K562 (cell line): ENCODE data around the gene PCNX2. TPM values are rescaled to one million over a fixed set of nuclear protein-coding genes. Genes with fewer than 3 reads are reported as not detected.

Source experiments
- ATAC-seq: fragments of 200-7000 bp; cut with Tn5 transposase; 3 replicates; pipeline ENCODE4 v1.9.1; 2020; ENCODE audit warnings: moderate library complexity
- BruUV-seq: library from RNA; stranded (reverse); fragments of 400-500 nt; replicated peaks from 2 replicates; lab custom pipeline; 2021; lab: Mats Ljungman, UMichigan
- CTCF ChIA-PET: fragments of 300-600 bp; formaldehyde crosslinking; extraction: SDS; loops from one replicate; lab custom pipeline; 2021; ENCODE audit warnings: low intra/inter-chr PET ratio; lab: Yijun Ruan, JAX
- POLR2A ChIA-PET: fragments of 300-600, 350-650 bp; sonication (Branson Sonifier 250); formaldehyde crosslinking; extraction: SDS; loops from one replicate; lab custom pipeline; 2021; ENCODE audit warnings: antibody characterized with exemption, inconsistent platforms; lab: Yijun Ruan, JAX
- DNase-seq, 4 experiments: peaks; one replicate each; pipeline versions ENCODE4 v3.0.0 to v3.0.0-alpha.2; 2011 to 2018; ENCODE audit warnings: low spot score in 3 of 4, mixed read lengths in 3 of 4; ENCODE audit errors: extremely low read depth in 1 of 4
- FAIRE-seq: peaks from 2 replicates; lab custom pipeline; 2011; peaks lifted over from hg19 to GRCh38; lab: Jason Lieb, UNC
- H2AFZ ChIP-seq: 2 replicates; pipeline ENCODE4 v1.6.0; 2011; ENCODE audit warnings: low read depth, low read length, control low read depth, inconsistent platforms
- H3K27ac ChIP-seq: fragments of 200-600 bp; 3 replicates; pipeline ENCODE4 v1.8.0; 2011; ENCODE audit warnings: low read depth, mild to moderate bottlenecking, control low read depth, inconsistent platforms, low read length, moderate library complexity, mixed read lengths; ENCODE audit errors: extremely low read depth
- H3K27me3 ChIP-seq, 2 experiments: fragments of 300-600 bp in 1 of 2; 2 replicates in 1 of 2; 3 replicates in 1 of 2; pipeline versions ENCODE4 v1.6.0 to v1.8.0; 2011; ENCODE audit warnings: inconsistent platforms in 2 of 2, low read length in 2 of 2, mild to moderate bottlenecking in 1 of 2, mixed read lengths in 1 of 2, moderate library complexity in 1 of 2; ENCODE audit not compliant: control insufficient read depth in 2 of 2, insufficient read depth in 2 of 2
- H3K36me3 ChIP-seq: fragments of 300-600 bp; 3 replicates; pipeline ENCODE4 v1.8.0; 2011; ENCODE audit warnings: mild to moderate bottlenecking, low read length, inconsistent platforms; ENCODE audit not compliant: control insufficient read depth, insufficient read depth
- H3K4me1 ChIP-seq, 2 experiments: fragments of 200-600 bp in 1 of 2; replicated peaks in 1 of 2; 2 replicates in 1 of 2; 3 replicates in 1 of 2; pipeline versions ENCODE4 v1.5.1 to v1.8.0; 2011; ENCODE audit warnings: inconsistent platforms in 2 of 2, low read length in 2 of 2, mild to moderate bottlenecking in 1 of 2, mixed read lengths in 1 of 2, moderate library complexity in 1 of 2; ENCODE audit not compliant: control insufficient read depth in 2 of 2, insufficient read depth in 2 of 2
- H3K4me2 ChIP-seq: 2 replicates; pipeline ENCODE4 v1.6.1; 2011; ENCODE audit warnings: low read length, control low read depth, inconsistent platforms, mixed read lengths; ENCODE audit not compliant: insufficient read depth
- H3K4me3 ChIP-seq: fragments of 200-600 bp; sonication (generic), shearing (Covaris generic); 2 replicates; pipeline ENCODE4 v1.5.1; 2016; ENCODE audit warnings: control low read depth, inconsistent platforms
- H3K79me2 ChIP-seq: fragments of 200-600 bp; 3 replicates; pipeline ENCODE4 v1.8.0; 2011; ENCODE audit warnings: low read length, inconsistent platforms; ENCODE audit not compliant: control insufficient read depth, insufficient read depth
- H3K9ac ChIP-seq, 2 experiments: 2 replicates each; pipeline versions ENCODE4 v1.6.0 to v1.6.1; 2011; ENCODE audit warnings: low read depth in 2 of 2, low read length in 2 of 2, control low read depth in 1 of 2, inconsistent platforms in 1 of 2, mild to moderate bottlenecking in 1 of 2, mixed read lengths in 1 of 2; ENCODE audit not compliant: insufficient read depth in 1 of 2
- H3K9me1 ChIP-seq: one replicate; pipeline ENCODE4 v1.6.0; 2011; ENCODE audit warnings: inconsistent platforms, mild to moderate bottlenecking, low read length, moderate library complexity; ENCODE audit not compliant: control insufficient read depth, insufficient read depth
- H3K9me3 ChIP-seq: replicated peaks from 2 replicates; pipeline ENCODE4 v1.5.1; 2011; ENCODE audit warnings: low read depth, low read length, inconsistent platforms; ENCODE audit not compliant: control insufficient read depth, insufficient read depth
- H4K20me1 ChIP-seq: replicated peaks from 2 replicates; pipeline ENCODE4 v1.6.1; 2011; ENCODE audit warnings: low read length, inconsistent platforms, mixed read lengths; ENCODE audit not compliant: control insufficient read depth, insufficient read depth
- ATF7 ChIP-seq: fragments of 450-650 bp; IDR thresholded peaks from 2 replicates; pipeline ENCODE4 v1.7.1; 2014; ENCODE audit warnings: mild to moderate bottlenecking, moderate library complexity
- CREM ChIP-seq: IDR thresholded peaks from 2 replicates; pipeline ENCODE4 v1.6.1; 2014; ENCODE audit warnings: antibody characterized with exemption, low read depth
- NR4A1 ChIP-seq, 2 experiments: fragments of 250-450 bp in 1 of 2; fragments of 450-650 bp in 1 of 2; sonication (Bioruptor Pico) in 1 of 2; IDR thresholded peaks; 2 replicates each; pipeline versions ENCODE4 v1.4.0 to v1.6.1; 2016 to 2020; ENCODE audit warnings: mild to moderate bottlenecking in 2 of 2, missing compliant biosample characterization in 1 of 2, missing genetic modification characterization in 1 of 2, moderate library complexity in 1 of 2
- WGBS: fragments of 100-300 bp; shearing (Covaris generic); methylation state at CpG from one replicate; pipeline ENCODE4 v1.1.6; 2016; ENCODE audit warnings: low coverage, mixed read lengths; ENCODE audit not compliant: insufficient coverage; ENCODE audit errors: missing lambda C conversion rate; 5-methylcytosine and 5-hydroxymethylcytosine counted together
- in situ Hi-C: fragments of 300-500 bp; cut with MboI; formaldehyde crosslinking; loops from 4 replicates; pipeline ENCODE4 v1.15.0; 2018; ENCODE audit warnings: inconsistent platforms, mixed read lengths
- intact Hi-C: fragments of 100-400 bp; cut with micrococcal nuclease; formaldehyde crosslinking; loops from 2 replicates; pipeline ENCODE4 v1.14.2; 2022
- polyA plus RNA-seq, 8 experiments: library from polyadenylated mRNA; depleted of rRNA in 4 of 8; stranded (reverse) in 5 of 8; unstranded in 3 of 8; fragments of >200 nt; fragmentation: Nextera tagmentation in 2 of 8; fragmentation: Illumina TruSeq in 1 of 8; extraction: Ambion mirVana in 2 of 8; extraction: Trizol in 1 of 8; gene quantifications; 2 replicates each; pipeline versions ENCODE4 v1.2.1 to v1.2.3, GENCODE V29; 2011 to 2014; ENCODE audit warnings: inconsistent platforms in 1 of 8, missing spikeins in 1 of 8
- total RNA-seq, 7 experiments: library from RNA; depleted of rRNA in 6 of 7; stranded (reverse); fragments of >200 nt in 6 of 7; fragmentation: Illumina TruSeq in 2 of 7; extraction: Trizol in 2 of 7; gene quantifications; 2 replicates each; pipeline versions ENCODE4 v1.2.1 to v1.2.3, GENCODE V29; 2011 to 2021; ENCODE audit warnings: low replicate concordance in 1 of 7
- TF ChIP-seq, protein P1 (sequence below): fragments of 450-650 bp; IDR thresholded peaks from 2 replicates; pipeline ENCODE4 v1.6.1; 2016

Gene PCNX2
- total and polyA plus RNA-seq, 9 of the 15 experiments (the other 6 are each of a cell fraction or from before 2014, with no cell fraction given) = 0.07 to 0.33 TPM; not detected in 7

GRCh38 chr1:233282582-233282886, 13.0 kb downstream of the PCNX2 start (continued):
- TF ChIP-seq NR4A1 (CRISPR knock-in tag; IDR thresholded peaks at IDR 0.05) = no peak
- TF ChIP-seq NR4A1 (tag; IDR thresholded peaks at IDR 0.05) = no peak
- TF ChIP-seq, all 486 proteins: peak for 0

- under 1% methylated on average over 8 of the region's 8 CpGs for WGBS
- Histone ChIP-seq H3K9ac (no peak overlapping the region), H3K9me3 (no peaks in the 10 kb centered on the region), H3K4me1 (no peaks in the 10 kb centered on the region), H3K4me2 (no peak overlapping the region), H3K27me3 (no peaks in the 10 kb centered on the region), H2AFZ (no peak overlapping the region), H3K27ac (no peak overlapping the region), H4K20me1 (no peaks in the 10 kb centered on the region; the same call in 1 of the 2 replicates), H3K4me3 (no peak overlapping the region), H3K79me2 (no peaks in the 10 kb centered on the region), H3K9me1 (no peaks in the 10 kb centered on the region), H3K36me3 (no peaks in the 10 kb centered on the region)
- ATAC-seq = no peak
- TF ChIP-seq, protein P1, sequence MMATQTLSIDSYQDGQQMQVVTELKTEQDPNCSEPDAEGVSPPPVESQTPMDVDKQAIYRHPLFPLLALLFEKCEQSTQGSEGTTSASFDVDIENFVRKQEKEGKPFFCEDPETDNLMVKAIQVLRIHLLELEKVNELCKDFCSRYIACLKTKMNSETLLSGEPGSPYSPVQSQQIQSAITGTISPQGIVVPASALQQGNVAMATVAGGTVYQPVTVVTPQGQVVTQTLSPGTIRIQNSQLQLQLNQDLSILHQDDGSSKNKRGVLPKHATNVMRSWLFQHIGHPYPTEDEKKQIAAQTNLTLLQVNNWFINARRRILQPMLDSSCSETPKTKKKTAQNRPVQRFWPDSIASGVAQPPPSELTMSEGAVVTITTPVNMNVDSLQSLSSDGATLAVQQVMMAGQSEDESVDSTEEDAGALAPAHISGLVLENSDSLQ = no peak
- no peak for TF ChIP-seq ATF7
- no peak for TF ChIP-seq CREM
- in situ Hi-C loops (no loop called here), intact Hi-C loops (no loop called here)
- no TSS peak for BruUV-seq
- ChIA-PET CTCF (no interaction called here), POLR2A (no interaction called here)
- FAIRE-seq = no peak
- DNase-seq = no peak
Measured at GRCh38 chr1:233281711-233282581, 13.6 kb downstream of the PCNX2 start.
